SK-N-SH treated with all-trans-retinoic acid at 6 μM for 48 hours (cell line): ENCODE measurements around the gene PLA2G4F.

Source experiments
- ATAC-seq: fragments of 200-7000 bp; cut with Tn5 transposase; 3 replicates; pipeline ENCODE4 v1.9.1; 2020; ENCODE audit warnings: mild to moderate bottlenecking, moderate library complexity
- ARNTL ChIP-seq: fragments of 450-650 bp; formaldehyde crosslinking; IDR thresholded peaks from 2 replicates; pipeline ENCODE4 v1.5.0; 2020; ENCODE audit warnings: low read depth, mild to moderate bottlenecking, moderate library complexity, borderline replicate concordance
- BACH2 ChIP-seq: fragments of 250-450 bp; sonication (Bioruptor Pico); IDR thresholded peaks from 2 replicates; pipeline ENCODE4 v1.9.0; 2021; ENCODE audit warnings: mild to moderate bottlenecking, borderline replicate concordance
- CREB5 ChIP-seq: fragments of 250-450 bp; sonication (Bioruptor Pico); IDR thresholded peaks from 2 replicates; pipeline ENCODE4 v1.5.1; 2020; ENCODE audit warnings: low read depth, mild to moderate bottlenecking, moderate library complexity
- CSDC2 ChIP-seq: fragments of 250-450 bp; sonication (Bioruptor Pico); IDR thresholded peaks from 2 replicates; pipeline ENCODE4 v1.5.0; 2020; ENCODE audit warnings: mild to moderate bottlenecking, moderate library complexity
- CSRNP3 ChIP-seq: fragments of 250-450 bp; sonication (Bioruptor Pico); IDR thresholded peaks from 2 replicates; pipeline ENCODE4 v1.5.1; 2021; ENCODE audit warnings: mild to moderate bottlenecking, moderate library complexity
- ESRRG ChIP-seq: fragments of 250-450 bp; sonication (Bioruptor Pico); IDR thresholded peaks from 2 replicates; pipeline ENCODE4 v1.6.1; 2021; ENCODE audit warnings: mild to moderate bottlenecking
- ISL1 ChIP-seq: fragments of 250-450 bp; sonication (Bioruptor Pico); IDR thresholded peaks from 2 replicates; pipeline ENCODE4 v2.1.2; 2022; ENCODE audit warnings: mild to moderate bottlenecking, moderate library complexity
- OSR1 ChIP-seq: fragments of 250-450 bp; sonication (Bioruptor Pico); IDR thresholded peaks from 2 replicates; pipeline ENCODE4 v1.8.0; 2022; ENCODE audit warnings: moderate library complexity, mild to moderate bottlenecking, inconsistent platforms
- PATZ1 ChIP-seq: fragments of 250-450 bp; sonication (Bioruptor Pico); IDR thresholded peaks from 2 replicates; pipeline ENCODE4 v1.8.0; 2020; ENCODE audit warnings: mild to moderate bottlenecking, moderate library complexity, borderline replicate concordance
- POU6F1 ChIP-seq: fragments of 250-450 bp; sonication (Bioruptor Pico); IDR thresholded peaks from 2 replicates; pipeline ENCODE4 v1.8.0; 2021; ENCODE audit warnings: low read depth, mild to moderate bottlenecking, moderate library complexity, borderline replicate concordance
- PPARA ChIP-seq: fragments of 250-450 bp; sonication (Bioruptor Pico); IDR thresholded peaks from 2 replicates; pipeline ENCODE4 v1.5.0; 2020; ENCODE audit warnings: mild to moderate bottlenecking, borderline replicate concordance
- RARB ChIP-seq: fragments of 250-450 bp; sonication (Bioruptor Pico); IDR thresholded peaks from 2 replicates; pipeline ENCODE4 v1.8.0; 2021; ENCODE audit warnings: mild to moderate bottlenecking, moderate library complexity
- SNAI2 ChIP-seq: fragments of 250-450 bp; sonication (Bioruptor Pico); IDR thresholded peaks from 2 replicates; pipeline ENCODE4 v1.5.0; 2020; ENCODE audit warnings: mild to moderate bottlenecking, moderate library complexity
- TCF4 ChIP-seq: fragments of 250-450 bp; sonication (Bioruptor Pico); IDR thresholded peaks from 2 replicates; pipeline ENCODE4 v1.8.0; 2021; ENCODE audit warnings: mild to moderate bottlenecking, moderate library complexity, borderline replicate concordance
- TOX ChIP-seq: fragments of 250-450 bp; sonication (Bioruptor Pico); IDR thresholded peaks from 2 replicates; pipeline ENCODE4 v1.8.0; 2021; ENCODE audit warnings: mild to moderate bottlenecking, moderate library complexity, borderline replicate concordance
- TSHZ2 ChIP-seq: fragments of 250-450 bp; sonication (Bioruptor Pico); IDR thresholded peaks from 2 replicates; pipeline ENCODE4 v1.5.0; 2020; ENCODE audit warnings: mild to moderate bottlenecking, moderate library complexity
- ZC3H10 ChIP-seq: fragments of 250-450 bp; sonication (Bioruptor Pico); IDR thresholded peaks from 2 replicates; pipeline ENCODE4 v1.5.1; 2021; ENCODE audit warnings: mild to moderate bottlenecking, moderate library complexity
- ZFP3 ChIP-seq: fragments of 250-450 bp; sonication (Bioruptor Pico); IDR thresholded peaks from 2 replicates; pipeline ENCODE4 v1.5.0; 2020; ENCODE audit warnings: mild to moderate bottlenecking, moderate library complexity
- ZFP30 ChIP-seq: fragments of 450-650 bp; formaldehyde crosslinking; IDR thresholded peaks from 2 replicates; pipeline ENCODE4 v1.5.0; 2022; ENCODE audit warnings: mild to moderate bottlenecking, moderate library complexity
- ZNF565 ChIP-seq: fragments of 450-650 bp; formaldehyde crosslinking; conservative IDR thresholded peaks from 2 replicates; pipeline ENCODE4 v1.5.0; 2020; ENCODE audit warnings: low read depth, mild to moderate bottlenecking, moderate library complexity
- ZNF70 ChIP-seq: fragments of 450-650 bp; formaldehyde crosslinking; IDR thresholded peaks from 2 replicates; pipeline ENCODE4 v1.5.0; 2020; ENCODE audit warnings: mild to moderate bottlenecking, moderate library complexity
- ZNF8 ChIP-seq: fragments of 450-650 bp; formaldehyde crosslinking; IDR thresholded peaks from 2 replicates; pipeline ENCODE4 v1.5.0; 2020; ENCODE audit warnings: mild to moderate bottlenecking, moderate library complexity

PLA2G4F gene

GRCh38 chr15:42194513-42194912 is 38.1 kb upstream of the PLA2G4F start:
- TF ChIP-seq ESRRG (CRISPR knock-in tag), result no peak
- no peak for ATAC-seq

- no peak for ATAC-seq
- TF ChIP-seq ARNTL (CRISPR knock-in tag) (no peak), CREB5 (CRISPR knock-in tag) (no peak), SNAI2 (CRISPR knock-in tag) (no peak)
- TF ChIP-seq, all 23 proteins: peak for 0
These were observed 36.9 kb upstream of the PLA2G4F start for GRCh38 chr15:42193383-42193782.

GRCh38 chr15:42191610-42192346 is 35.3 kb upstream of the PLA2G4F start:
- no peak for TF ChIP-seq BACH2 (CRISPR knock-in tag)
- no peak for TF ChIP-seq ZFP30 (CRISPR knock-in tag)
- TF ChIP-seq ISL1 (CRISPR knock-in tag), result no peak
- TF ChIP-seq CSRNP3 (CRISPR knock-in tag), result no peak
- no peak for TF ChIP-seq PATZ1 (CRISPR knock-in tag)
- TF ChIP-seq SNAI2 (CRISPR knock-in tag), result no peak
- no peak for TF ChIP-seq ZNF565 (CRISPR knock-in tag)
- no peak for TF ChIP-seq TCF4 (CRISPR knock-in tag)
- TF ChIP-seq PPARA (CRISPR knock-in tag), result no peak
- TF ChIP-seq ARNTL (CRISPR knock-in tag), result no peak
- no peak for TF ChIP-seq TOX
- ATAC-seq, result no peak

- TF ChIP-seq ZC3H10 (no peak), RARB (no peak), PPARA (CRISPR knock-in tag) (no peak), ISL1 (CRISPR knock-in tag) (no peak), ZFP3 (CRISPR knock-in tag) (no peak), OSR1 (CRISPR knock-in tag) (no peak), TCF4 (CRISPR knock-in tag) (no peak)
These were observed 33.9 kb upstream of the PLA2G4F start for GRCh38 chr15:42190370-42190769.

GRCh38 chr15:42185801-42186200 is 29.4 kb upstream of the PLA2G4F start:
- TF ChIP-seq TCF4 (CRISPR knock-in tag) (no peak), ZNF565 (CRISPR knock-in tag) (no peak), ZNF8 (no peak), TSHZ2 (CRISPR knock-in tag) (no peak), CSDC2 (no peak), ZC3H10 (no peak), POU6F1 (no peak), RARB (no peak), TOX (no peak), OSR1 (CRISPR knock-in tag) (no peak), ZNF70 (CRISPR knock-in tag) (no peak), ARNTL (CRISPR knock-in tag) (no peak), ESRRG (CRISPR knock-in tag) (no peak), CREB5 (CRISPR knock-in tag) (no peak)
- ATAC-seq, result no peak

More at GRCh38 chr15:42190370-42190769, 33.9 kb upstream of the PLA2G4F start:
- ATAC-seq, result no peak
